HG02884 (cell line): Measurements from ENCODE around the gene USP31.
"Not testable (repeated sequence)": the region's sequence is repeated elsewhere in the genome, so short reads cannot be mapped to it uniquely, and the experiment has no call there.

Source experiments
- ATAC-seq: cut with Tn5 transposase; IDR thresholded peaks from one replicate; pipeline ENCODE4 v1.9.1; 2021; ENCODE audit warnings: mild to moderate bottlenecking, moderate library complexity; ENCODE audit not compliant: unreplicated experiment

USP31 gene

GRCh38 chr16:23160574-23160973 lies 11.3 kb upstream of the USP31 start:
- no peak for ATAC-seq

GRCh38 chr16:23160082-23160481 lies 10.8 kb upstream of the USP31 start:
- ATAC-seq, result no peak

- no peak for ATAC-seq
These were observed 8.9 kb upstream of the USP31 start for GRCh38 chr16:23158114-23158513.

- no peak for ATAC-seq
These were observed 7.8 kb upstream of the USP31 start for GRCh38 chr16:23156946-23157460.

GRCh38 chr16:23156110-23156509 lies 6.9 kb upstream of the USP31 start:
- no peak for ATAC-seq

- ATAC-seq, result no peak
These were observed 6.3 kb upstream of the USP31 start for GRCh38 chr16:23155445-23156049.

- no peak for ATAC-seq
These were observed 3.3 kb upstream of the USP31 start for GRCh38 chr16:23152386-23153178.

- ATAC-seq, result no peak
These were observed 727 bp upstream of the USP31 start for GRCh38 chr16:23149993-23150364.

GRCh38 chr16:23148513-23149266 lies 562 bp downstream of the USP31 start:
- peak; percentile 35 for ATAC-seq

- no peak for ATAC-seq
These were observed 1.1 kb downstream of the USP31 start for GRCh38 chr16:23148166-23148512.

- no peak for ATAC-seq
These were observed 1.6 kb downstream of the USP31 start for GRCh38 chr16:23147666-23148065.

- no peak for ATAC-seq
These were observed 2.2 kb downstream of the USP31 start for GRCh38 chr16:23146877-23147601.

GRCh38 chr16:23145608-23146007 lies 3.6 kb downstream of the USP31 start:
- ATAC-seq, result no peak

GRCh38 chr16:23145186-23145585 lies 4.1 kb downstream of the USP31 start:
- no peak for ATAC-seq

- ATAC-seq, result not testable (repeated sequence)
These were observed 4.9 kb downstream of the USP31 start for GRCh38 chr16:23144393-23144792.

GRCh38 chr16:23143391-23143790 lies 5.9 kb downstream of the USP31 start:
- no peak for ATAC-seq

GRCh38 chr16:23141959-23142740 lies 7.1 kb downstream of the USP31 start:
- no peak for ATAC-seq

GRCh38 chr16:23141500-23141899 lies 7.8 kb downstream of the USP31 start:
- ATAC-seq, result no peak

- ATAC-seq, result no peak
These were observed 8.2 kb downstream of the USP31 start for GRCh38 chr16:23141033-23141432.

- no peak for ATAC-seq
These were observed 9.1 kb downstream of the USP31 start for GRCh38 chr16:23140107-23140506.
